Stimulated activated CD4-positive, alpha-beta T cell treated with anti-CD3 and anti-CD28 coated beads, Interleukin-12 subunit alpha, Interleukin-12 subunit beta, amount 100 ng/mL, for 48 hours (primary cell): Measurements from ENCODE around the gene CHKB.
A peak's percentile ranks its signal among the peaks of the same experiment; 100 is the strongest.
"Not testable (repeated sequence)": the region's sequence is repeated elsewhere in the genome, so short reads cannot be mapped to it uniquely, and the experiment has no call there.

Experiments used
- DNase-seq, 3 donors: peaks; one replicate each; pipeline ENCODE4 v3.0.0-alpha.2; 2020; ENCODE audit warnings: low read depth in 2 of 3, low spot score in 1 of 3

Gene CHKB

DNA sequence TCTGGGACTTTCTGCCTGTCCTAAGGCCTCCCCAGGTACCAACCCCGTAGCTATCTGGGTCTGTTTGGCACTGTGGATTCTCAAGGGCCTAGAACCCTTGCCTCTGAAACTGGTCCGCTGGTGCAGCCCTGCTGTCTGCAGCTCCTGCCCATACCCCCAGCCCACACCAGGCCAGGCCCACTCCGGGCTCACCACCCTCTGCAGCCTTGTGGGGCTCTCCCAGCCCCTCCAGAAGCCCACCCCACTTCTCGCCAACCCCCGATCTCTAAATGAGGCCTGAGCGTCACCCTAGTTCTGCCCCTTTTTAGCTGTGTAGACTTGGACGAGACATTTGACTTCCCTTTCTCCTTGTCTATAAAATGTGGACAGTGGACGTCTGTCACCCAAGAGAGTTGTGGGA, 32.3 kb downstream of the CHKB start:
- DNase-seq = no peak

GRCh38 chr22:50548921-50549790, 33.5 kb downstream of the CHKB start:
- DNase-seq = no peak

GRCh38 chr22:50548040-50548920, 34.4 kb downstream of the CHKB start:
- no peak for DNase-seq

DNA sequence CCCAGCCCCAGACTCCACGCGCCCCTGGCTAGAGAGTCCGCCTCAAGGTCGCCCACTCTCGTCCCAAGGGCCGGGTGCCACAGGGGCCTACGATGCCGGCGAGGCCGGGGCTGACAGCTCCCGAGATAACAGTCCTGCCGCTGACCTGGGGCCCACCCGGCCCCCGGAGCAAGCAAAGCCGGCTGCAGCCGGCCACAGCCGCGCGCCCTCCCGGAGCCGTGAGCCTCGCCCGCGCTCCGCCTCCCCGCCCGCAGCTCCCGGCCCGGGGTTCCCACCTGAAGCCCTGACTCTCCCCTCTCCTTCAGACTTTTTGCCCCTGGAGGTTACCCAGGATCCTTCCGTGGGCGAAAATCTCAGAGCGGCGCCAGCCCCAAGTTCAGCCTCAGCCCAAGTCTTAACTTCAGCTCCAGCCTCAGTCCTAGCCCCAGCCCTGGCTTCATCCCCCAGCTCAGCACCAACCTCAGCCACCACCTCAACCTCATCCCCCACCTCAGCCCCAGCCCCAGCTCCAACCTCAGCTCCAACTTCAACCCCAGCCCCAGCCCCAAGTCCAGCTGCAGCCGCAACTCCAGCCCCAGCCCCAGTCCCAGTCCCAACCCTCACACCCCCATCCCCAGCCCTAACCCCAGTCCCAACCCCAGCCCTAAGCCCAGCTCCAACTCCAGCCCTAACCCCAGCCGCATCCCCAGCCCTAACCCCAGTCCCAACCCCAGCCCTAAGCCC, 35.2 kb downstream of the CHKB start:
- DNase-seq = no peak

- no peak for DNase-seq
Observed at GRCh38 chr22:50546326-50547262, 36.1 kb downstream of the CHKB start.

- no peak for DNase-seq
Observed at GRCh38 chr22:50545522-50546325, 36.9 kb downstream of the CHKB start, which contains the start of gene KLHDC7B. Gene KLHDC7B, plus strand, starts transcription at chr22:50545899. Its CDS starts 345 bp downstream, at chr22:50546244.

DNA sequence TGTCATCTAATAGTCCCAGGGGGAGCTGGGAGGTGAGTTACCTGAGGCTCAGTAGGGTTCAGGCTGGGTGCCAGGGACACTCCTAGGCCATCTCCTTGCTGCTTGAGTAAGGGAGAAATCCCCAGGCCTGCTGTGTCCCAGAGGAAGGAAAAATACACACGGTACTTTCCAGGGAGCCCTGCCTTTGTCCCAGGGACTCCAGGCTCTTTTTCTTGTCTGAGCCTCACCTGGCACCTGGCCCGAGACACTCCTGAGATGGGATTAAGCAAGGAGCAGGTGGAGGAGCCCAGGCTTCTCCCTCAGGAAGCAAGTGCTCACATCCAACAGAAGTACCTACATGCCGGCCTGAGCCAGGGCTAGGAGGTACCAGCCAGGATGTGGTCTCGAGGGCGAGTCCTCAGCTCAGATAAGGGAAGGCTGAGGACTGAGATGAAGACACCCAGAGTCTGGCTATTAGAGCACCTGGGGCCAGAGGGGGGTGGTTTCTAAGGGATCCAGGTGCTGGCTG, 37.8 kb downstream of the CHKB start:
- no peak for DNase-seq

DNA sequence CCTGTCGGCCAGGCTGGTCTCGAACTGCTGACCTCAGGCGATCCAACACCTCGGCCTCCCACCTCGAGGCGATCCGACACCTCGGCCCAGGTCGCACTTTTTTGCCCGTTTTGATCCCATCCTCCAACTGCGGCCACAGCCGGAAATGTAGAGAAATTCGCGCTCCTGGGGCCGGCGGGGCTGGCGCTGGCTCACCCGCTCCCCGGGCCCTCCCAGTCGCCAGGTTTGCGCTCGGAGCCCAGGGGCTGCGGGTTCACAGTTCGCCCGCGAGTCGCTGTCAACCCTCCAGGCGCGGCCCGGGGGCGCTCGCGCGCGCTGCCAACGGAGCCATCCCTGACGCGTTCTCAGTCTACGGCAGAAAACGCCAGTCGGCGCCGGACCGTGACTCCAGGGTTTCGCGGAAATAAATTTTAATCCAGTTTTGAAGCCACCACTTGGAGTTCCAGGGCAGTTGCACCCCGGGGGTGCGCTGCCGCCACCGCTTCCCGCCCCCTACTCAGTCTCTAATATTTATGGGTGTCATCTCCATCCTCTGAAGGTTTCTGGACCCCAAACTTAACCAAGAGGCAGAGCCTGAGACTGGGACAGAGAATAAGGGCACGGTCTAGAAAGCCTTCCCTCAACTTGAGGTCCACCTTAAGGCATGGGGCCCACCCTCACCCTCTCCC, 38.4 kb downstream of the CHKB start:
- DNase-seq = peak; percentile 75 to 82 (median 80)

DNA sequence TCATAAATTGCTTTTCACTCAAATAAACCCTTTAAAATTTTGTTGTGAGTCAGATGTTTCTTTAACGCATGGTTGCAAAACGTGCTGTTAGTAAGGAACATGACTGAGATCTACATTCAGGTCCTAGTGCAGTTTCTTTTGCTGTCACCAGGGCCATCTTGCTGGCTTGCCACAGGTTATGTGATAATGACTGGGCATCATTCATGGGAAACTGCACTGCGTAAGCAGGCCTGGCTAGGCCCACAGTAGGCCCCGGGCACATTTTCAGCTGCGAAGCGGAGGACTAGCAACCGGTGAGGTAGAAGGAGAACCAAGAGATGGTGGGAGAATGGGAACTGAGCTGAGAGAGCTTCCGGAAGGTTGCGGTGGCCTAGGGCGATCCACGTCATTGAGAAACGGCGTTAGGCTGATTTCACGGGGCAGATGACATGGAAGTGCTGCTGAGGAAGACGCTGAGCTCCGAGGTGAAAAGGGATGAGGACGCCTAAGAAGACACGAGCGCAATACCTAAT, 40.2 kb downstream of the CHKB start:
- DNase-seq = no peak

DNA sequence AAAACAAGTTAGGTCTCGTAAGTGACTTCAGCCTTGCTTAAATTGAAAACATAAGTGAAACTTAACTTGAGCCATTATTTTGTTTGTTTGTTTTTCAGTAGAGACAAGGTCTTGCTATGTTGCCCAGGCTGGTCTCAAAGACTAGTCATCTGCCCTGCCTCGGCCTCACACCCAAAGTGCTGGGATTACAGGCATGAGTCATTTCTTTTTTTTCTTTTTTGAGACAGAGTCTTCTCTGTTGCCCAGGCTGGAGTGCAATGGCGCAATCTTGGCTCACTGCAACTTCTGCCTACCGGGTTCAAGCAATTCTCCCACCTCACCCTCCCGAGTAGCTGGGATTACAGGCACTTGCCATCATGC, 41.0 kb downstream of the CHKB start:
- not testable (repeated sequence) for DNase-seq

DNA sequence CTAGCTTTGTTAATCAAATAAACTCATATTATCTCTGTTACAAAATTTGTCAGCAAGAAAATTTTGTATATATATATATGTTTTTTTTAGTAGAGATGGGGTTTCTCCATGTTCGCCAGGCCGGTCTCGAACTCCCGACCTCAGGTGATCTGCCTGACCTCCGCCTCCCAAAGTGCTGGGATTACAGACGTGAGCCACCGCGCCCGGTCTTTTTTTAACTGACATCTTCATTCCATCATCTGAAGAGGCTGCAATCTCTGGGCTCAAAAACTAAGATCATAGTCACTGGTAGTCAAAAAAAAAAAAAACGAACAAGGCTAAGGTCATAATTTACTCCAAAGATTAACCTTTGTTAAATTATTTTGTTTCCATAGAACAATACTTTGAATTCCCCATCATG, 42.3 kb downstream of the CHKB start:
- DNase-seq = no peak

- DNase-seq = no peak
Observed at GRCh38 chr22:50537765-50538164, 44.9 kb downstream of the CHKB start.

- no peak for DNase-seq
Observed at GRCh38 chr22:50536226-50536625, 46.4 kb downstream of the CHKB start.

DNA sequence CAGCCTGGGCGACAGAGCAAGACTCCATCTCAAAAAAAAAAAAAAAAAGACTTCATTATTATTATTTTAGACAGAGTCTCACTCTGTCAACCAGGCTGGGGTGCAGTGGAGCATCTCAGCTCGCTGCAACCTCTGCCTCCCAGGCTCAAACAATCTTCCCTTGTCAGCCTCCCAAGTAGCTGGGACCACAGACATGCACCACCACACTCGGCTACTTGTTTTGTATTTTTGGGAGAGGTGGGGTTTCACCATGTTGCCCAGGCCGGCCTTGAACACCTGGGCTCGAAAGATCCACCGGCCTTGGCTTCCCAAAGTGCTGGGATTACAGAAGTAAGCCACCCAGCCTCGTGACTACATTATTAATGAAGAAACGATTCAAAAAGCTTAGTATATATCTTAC, 47.5 kb downstream of the CHKB start:
- DNase-seq = no peak

- DNase-seq = not testable (repeated sequence)
Observed at GRCh38 chr22:50533856-50534711, 48.6 kb downstream of the CHKB start.

DNA sequence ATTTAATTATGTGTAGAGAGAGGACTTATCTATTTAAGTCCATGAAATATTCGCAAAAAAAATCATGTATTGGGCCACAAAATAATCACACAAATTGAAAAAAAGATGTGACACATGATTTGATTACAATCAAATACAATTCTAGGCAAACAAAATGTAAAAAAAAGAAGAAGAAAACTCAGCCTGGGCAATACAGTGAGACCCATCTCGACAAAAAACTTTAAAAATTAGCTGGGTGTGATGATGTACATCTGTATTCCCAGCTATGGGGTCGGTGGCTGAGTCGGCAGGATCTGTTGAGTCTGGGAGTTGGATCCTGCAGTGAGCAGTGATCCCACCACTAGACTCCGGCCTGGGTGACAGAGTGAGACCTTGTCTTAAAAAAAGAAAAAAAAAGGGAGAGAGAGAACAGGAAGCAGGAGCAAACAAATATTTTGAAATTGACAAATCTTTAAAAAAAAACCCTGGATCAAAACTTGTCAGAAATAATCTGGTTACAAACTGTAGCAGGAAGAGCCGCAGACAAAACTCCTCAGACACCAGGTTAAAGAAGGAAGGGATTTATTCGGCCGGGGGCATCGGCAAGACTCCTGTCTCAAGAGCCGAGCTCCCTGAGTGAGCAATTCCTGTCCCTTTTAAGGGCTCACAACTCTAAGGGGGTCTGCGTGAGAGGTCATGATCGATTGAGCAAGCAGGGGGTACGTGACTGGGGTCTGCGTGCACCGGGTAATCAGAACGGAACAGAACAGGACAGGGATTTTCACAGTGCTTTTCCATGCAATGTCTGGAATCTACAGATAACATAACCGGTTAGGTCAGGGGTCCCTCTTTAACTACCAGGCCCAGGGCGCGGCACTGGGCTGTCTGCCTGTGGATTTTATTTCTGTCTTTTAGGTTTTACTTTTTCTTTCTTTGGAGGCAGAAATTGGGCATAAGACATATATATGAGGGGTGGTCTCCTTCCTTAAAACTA, 49.5 kb downstream of the CHKB start:
- DNase-seq = no peak
